A673 (cell line): ENCODE results near the gene CNGA3.

Source experiments
- CTCF ChIP-seq: fragments of 300-800, 200-600 bp; sonication (generic); conservative IDR thresholded peaks from 2 replicates; pipeline ENCODE4 v1.5.1; 2017; ENCODE audit warnings: low read depth, mild to moderate bottlenecking, antibody characterized with exemption, low read length, moderate library complexity, mixed read lengths
- EZH2 ChIP-seq: fragments of 200-600 bp; sonication (generic); IDR thresholded peaks from 2 replicates; pipeline ENCODE4 v1.6.1; 2017; ENCODE audit warnings: borderline replicate concordance, low read depth, mild to moderate bottlenecking, mixed read lengths, antibody characterized with exemption, low read length; ENCODE audit not compliant: poor library complexity, severe bottlenecking

GRCh38 chr2:98378196-98378595, 31.9 kb downstream of the CNGA3 start:
- TF ChIP-seq CTCF (no peak), EZH2 (no peak)
